B cell (primary cell): Measurements from ENCODE around the gene NSUN2. TPM values are rescaled to one million over a fixed set of nuclear protein-coding genes. Genes with fewer than 3 reads are reported as not detected.

ENCODE experiments used
- ATAC-seq: fragments of 200-7000 bp; cut with Tn5 transposase; one replicate; pipeline ENCODE4 v1.10.0; 2021; ENCODE audit warnings: low read depth, mild to moderate bottlenecking, moderate number of reproducible peaks, moderate library complexity
- CTCF ChIA-PET: fragments of 350-600 bp; sonication (Branson Sonifier 250); formaldehyde crosslinking; loops from one replicate; lab custom pipeline; 2021; ENCODE audit warnings: antibody characterized with exemption, inconsistent platforms; lab: Charles Lee
- POLR2A ChIA-PET: fragments of 350-600 bp; sonication (Branson Sonifier 250); formaldehyde crosslinking; loops from one replicate; lab custom pipeline; 2021; ENCODE audit warnings: antibody characterized with exemption; lab: Charles Lee
- DNase-seq: peaks from one replicate; pipeline ENCODE4 v3.0.0; 2013
- H2AFZ ChIP-seq: 2 replicates; pipeline ENCODE4 v1.6.1; 2012; ENCODE audit warnings: mild to moderate bottlenecking, low read depth, low read length; ENCODE audit not compliant: insufficient read depth, poor library complexity, severe bottlenecking
- H3K27ac ChIP-seq, 2 donors: 1 replicate in 1 of 2; 2 replicates in 1 of 2; pipeline ENCODE4 v1.5.1; 2012 to 2013; ENCODE audit warnings: low read length in 2 of 2, mild to moderate bottlenecking in 2 of 2, moderate library complexity in 1 of 2
- H3K27me3 ChIP-seq, 4 experiments: fragments of 200-600 bp in 1 of 4; sonication (generic) in 1 of 4; replicated peaks in 1 of 4; 1 replicate in 2 of 4; 2 replicates in 2 of 4; pipeline versions ENCODE4 v1.6.1 to v1.7.0; 2013 to 2016; ENCODE audit warnings: low read length in 3 of 4, mild to moderate bottlenecking in 2 of 4, mixed read lengths in 1 of 4, moderate library complexity in 1 of 4; ENCODE audit not compliant: insufficient read depth in 4 of 4, control insufficient read depth in 3 of 4; ENCODE audit errors: control extremely low read depth in 1 of 4
- H3K36me3 ChIP-seq, 2 experiments: replicated peaks in 1 of 2; 1 replicate in 1 of 2; 2 replicates in 1 of 2; pipeline versions ENCODE4 v1.6.1 to v1.7.1; 2013; ENCODE audit warnings: low read length in 1 of 2; ENCODE audit not compliant: insufficient read depth in 2 of 2, control insufficient read depth in 1 of 2; ENCODE audit errors: control extremely low read depth in 1 of 2, extremely low read depth in 1 of 2
- H3K4me1 ChIP-seq, 2 donors: fragments of 200-600 bp in 1 of 2; sonication (generic) in 1 of 2; 1 replicate in 1 of 2; 2 replicates in 1 of 2; pipeline versions ENCODE4 v1.5.1 to v1.6.1; 2013 to 2017; ENCODE audit warnings: low read length in 2 of 2; ENCODE audit not compliant: control insufficient read depth in 2 of 2, insufficient read depth in 2 of 2
- H3K4me2 ChIP-seq: replicated peaks from 2 replicates; pipeline ENCODE3; 2012; ENCODE audit warnings: mild to moderate bottlenecking, low read depth, low read length; ENCODE audit not compliant: poor library complexity, severe bottlenecking
- H3K4me3 ChIP-seq, 5 experiments: fragments of 200-600 bp in 1 of 5; sonication (generic) in 1 of 5; 1 replicate in 3 of 5; 2 replicates in 2 of 5; pipeline versions ENCODE4 v1.5.1 to v1.7.0; 2011 to 2016; ENCODE audit warnings: low read length in 4 of 5, mild to moderate bottlenecking in 4 of 5, low read depth in 2 of 5, control low read depth in 1 of 5, moderate library complexity in 1 of 5; ENCODE audit not compliant: insufficient read depth in 1 of 5; ENCODE audit errors: control extremely low read depth in 1 of 5, extremely low read depth in 1 of 5
- H3K79me2 ChIP-seq: fragments of 200-600 bp; sonication (generic); one replicate; pipeline ENCODE4 v1.6.0; 2016; ENCODE audit warnings: low read length; ENCODE audit not compliant: control insufficient read depth, insufficient read depth
- H3K9ac ChIP-seq: fragments of 200-600 bp; sonication (generic); 2 replicates; pipeline ENCODE4 v1.6.1; 2017; ENCODE audit warnings: mild to moderate bottlenecking, low read length, moderate library complexity
- H3K9me3 ChIP-seq, 3 donors: one replicate each; pipeline versions ENCODE4 v1.6.1 to v1.7.1; 2013; ENCODE audit warnings: low read length in 2 of 3; ENCODE audit not compliant: control insufficient read depth in 2 of 3, insufficient read depth in 1 of 3; ENCODE audit errors: control extremely low read depth in 1 of 3
- H4K20me1 ChIP-seq: 2 replicates; pipeline ENCODE4 v1.6.0; 2012; ENCODE audit warnings: mild to moderate bottlenecking, low read length; ENCODE audit not compliant: insufficient read depth, control insufficient read depth, poor library complexity, severe bottlenecking
- H3K27ac Mint-ChIP-seq: one replicate; pipeline ENCODE4 v1.8.0; 2021; ENCODE audit warnings: mixed read lengths
- H3K27me3 Mint-ChIP-seq: one replicate; pipeline ENCODE4 v1.8.0; 2021; ENCODE audit warnings: mixed read lengths
- H3K4me1 Mint-ChIP-seq: one replicate; pipeline ENCODE4 v1.8.0; 2021; ENCODE audit warnings: mixed read lengths
- H3K4me3 Mint-ChIP-seq: one replicate; pipeline ENCODE4 v1.8.0; 2021; ENCODE audit warnings: mixed read lengths
- H3K9me3 Mint-ChIP-seq: one replicate; pipeline ENCODE4 v1.8.0; 2022; ENCODE audit warnings: mixed read lengths; ENCODE audit not compliant: insufficient read depth
- CTCF ChIP-seq: fragments of 200-600 bp; IDR thresholded peaks from one replicate; pipeline ENCODE4 v1.8.0; 2022; ENCODE audit warnings: antibody characterized with exemption, mild to moderate bottlenecking
- EZH2 ChIP-seq: IDR thresholded peaks from 2 replicates; pipeline ENCODE4 v1.6.1; 2012; ENCODE audit warnings: borderline replicate concordance, low read depth, mild to moderate bottlenecking, moderate library complexity, low read length; ENCODE audit not compliant: insufficient read depth, poor library complexity, severe bottlenecking
- WGBS: methylation state at CpG from one replicate; pipeline ENCODE4 v1.1.5; 2013; ENCODE audit warnings: missing lambda C conversion rate; ENCODE audit not compliant: insufficient coverage; 5-methylcytosine and 5-hydroxymethylcytosine counted together
- intact Hi-C: fragments of 100-400 bp; cut with micrococcal nuclease; formaldehyde crosslinking; loops from one replicate; pipeline ENCODE4 v1.10.0; 2022
- polyA plus RNA-seq: library from polyadenylated mRNA; depleted of rRNA; stranded (reverse); fragments of >200 nt; gene quantifications from 2 replicates; pipeline ENCODE4 v1.2.3, GENCODE V29; 2012
- total RNA-seq, 2 donors: library from RNA; stranded (reverse); fragments of 120-200 nt in 1 of 2; gene quantifications; 1 replicate in 1 of 2; 2 replicates in 1 of 2; pipeline versions ENCODE4 v1.2.3 to v1.2.4, GENCODE V29; 2013 to 2022

The NSUN2 gene
- total and polyA plus RNA-seq, 2 donors (not counting 1 experiment from before 2014, with no cell fraction given) = 58.8 to 85.0 TPM

- Histone ChIP-seq H3K36me3 (no peaks in the 10 kb centered on the region), H3K4me3 (no peak overlapping the region), H3K9me3 (peaks cover 0 to 5% (median 0%) of the 10 kb centered on the region in 3 donors), H4K20me1 (no peaks in the 10 kb centered on the region), H3K79me2 (no peaks in the 10 kb centered on the region), H3K4me1 (peaks cover 4 to 8% of the 10 kb centered on the region in 2 donors), H3K27ac (no peak overlapping the region), H3K4me2 (no peak overlapping the region), H3K9ac (no peak overlapping the region), H3K27me3 (peaks cover 0 to 25% (median 9%) of the 10 kb centered on the region in 4 experiments), H2AFZ (no peak overlapping the region)
- no peak overlapping the region for H3K27ac Mint-ChIP-seq
- intact Hi-C loops = no loop called here
- peaks cover 3% of the 10 kb centered on the region for H3K4me1 Mint-ChIP-seq
- peaks cover 38% of the 10 kb centered on the region for H3K27me3 Mint-ChIP-seq
- ChIA-PET POLR2A (no interaction called here), CTCF (interaction anchor here (0.9 to 1.2 kb wide), 2 partner anchors 10 to 1094 kb away, joined by 3 read pairs; no protein-coding TSS in a partner anchor)
- DNase-seq (no peak), ATAC-seq (no peak)
- TF ChIP-seq EZH2 = no peak
- no peak for TF ChIP-seq CTCF
- H3K9me3 Mint-ChIP-seq = no peaks in the 10 kb centered on the region
- H3K4me3 Mint-ChIP-seq = no peak overlapping the region
- 89% methylated on average over 9 of the region's 9 CpGs for WGBS
Observed at GRCh38 chr5:6587171-6587570, 45.7 kb downstream of the NSUN2 start.

- Histone ChIP-seq H2AFZ (no peak overlapping the region), H3K9me3 (peaks cover 0 to 2% (median 0%) of the 10 kb centered on the region in 3 donors), H4K20me1 (no peaks in the 10 kb centered on the region), H3K9ac (no peak overlapping the region), H3K4me2 (no peak overlapping the region), H3K27ac (no peak overlapping the region), H3K27me3 (peaks cover 0 to 30% (median 9%) of the 10 kb centered on the region in 4 experiments), H3K36me3 (no peaks in the 10 kb centered on the region), H3K4me1 (peaks cover 4 to 8% of the 10 kb centered on the region in 2 donors), H3K4me3 (no peak overlapping the region), H3K79me2 (no peaks in the 10 kb centered on the region)
- intact Hi-C loops = no loop called here
- ChIA-PET POLR2A (no interaction called here), CTCF (no interaction called here)
- WGBS = 88% methylated on average over 2 of the region's 5 CpGs
- Mint-ChIP-seq H3K4me3 (no peak overlapping the region), H3K27me3 (peaks cover 43% of the 10 kb centered on the region), H3K9me3 (no peaks in the 10 kb centered on the region), H3K4me1 (peaks cover 3% of the 10 kb centered on the region), H3K27ac (no peak overlapping the region)
- TF ChIP-seq CTCF (no peak), EZH2 (no peak)
- no peak for ATAC-seq
- no peak for DNase-seq
Observed at GRCh38 chr5:6586647-6587042, 46.2 kb downstream of the NSUN2 start.
